ENCODE results near the gene CATSPERD. TPM values are rescaled to one million over a fixed set of nuclear protein-coding genes. Genes with fewer than 3 reads are reported as not detected.
A peak's percentile ranks its signal among the peaks of the same experiment; 100 is the strongest.

CATSPERD gene
- total RNA-seq (2012; rRNA removed), result not detected in 2 replicates

- Histone ChIP-seq H3K4me2 (ENCODE audit: low read length) (peak within 1 kb of the TSS; percentile 91), H3K9me3 (replicated peaks; ENCODE audit: low read length) (no peaks in the 10 kb centered on the region), H3K36me3 (ENCODE audit: insufficient read depth, low read length) (peaks cover 9% of the 10 kb centered on the region), H3K9ac (ENCODE audit: low read depth, low read length) (peak within 1 kb of the TSS; percentile 92), H3K4me3 (ENCODE audit: low read length) (peak within 1 kb of the TSS; percentile 84), H3K27me3 (ENCODE audit: control insufficient read depth, insufficient read depth, low read length) (no peaks in the 10 kb centered on the region), H3K4me1 (ENCODE audit: control insufficient read depth, insufficient read depth, low read length) (peaks cover 21% of the 10 kb centered on the region)
Measured at GRCh38 chr19:5719961-5720790, at the start of gene CATSPERD, which contains the start of gene LONP1. Gene CATSPERD, plus strand, starts transcription at chr19:5720637. Its CDS starts 101 bp downstream, at chr19:5720738. Gene LONP1, minus strand, starts transcription at chr19:5720146. Its CDS starts 14 bp downstream, at chr19:5720132.

GRCh38 chr19:5671600-5671999 is 48.8 kb upstream of the CATSPERD start:
- Histone ChIP-seq H3K36me3 (ENCODE audit: insufficient read depth, low read length) (peaks cover 38% of the 10 kb centered on the region), H3K27me3 (ENCODE audit: control insufficient read depth, insufficient read depth, low read length) (no peaks in the 10 kb centered on the region), H3K4me2 (ENCODE audit: low read length) (no peak overlapping the region), H3K9me3 (replicated peaks; ENCODE audit: low read length) (no peaks in the 10 kb centered on the region), H3K9ac (ENCODE audit: low read depth, low read length) (no peak overlapping the region), H3K4me3 (ENCODE audit: low read length) (no peak overlapping the region), H3K4me1 (ENCODE audit: control insufficient read depth, insufficient read depth, low read length) (peaks cover 3% of the 10 kb centered on the region)

- Histone ChIP-seq H3K9me3 (replicated peaks; ENCODE audit: low read length) (no peaks in the 10 kb centered on the region), H3K4me3 (ENCODE audit: low read length) (no peak overlapping the region), H3K36me3 (ENCODE audit: insufficient read depth, low read length) (peaks cover 28% of the 10 kb centered on the region), H3K4me1 (ENCODE audit: control insufficient read depth, insufficient read depth, low read length) (peaks cover 7% of the 10 kb centered on the region), H3K27me3 (ENCODE audit: control insufficient read depth, insufficient read depth, low read length) (no peaks in the 10 kb centered on the region), H3K9ac (ENCODE audit: low read depth, low read length) (no peak overlapping the region), H3K4me2 (ENCODE audit: low read length) (no peak overlapping the region)
Measured at GRCh38 chr19:5672708-5673459, 47.6 kb upstream of the CATSPERD start.

GRCh38 chr19:5673752-5674151 is 46.7 kb upstream of the CATSPERD start:
- no peaks in the 10 kb centered on the region for H3K9me3 ChIP-seq (replicated peaks; ENCODE audit: low read length)
- peaks cover 8% of the 10 kb centered on the region for H3K4me1 ChIP-seq (ENCODE audit: control insufficient read depth, insufficient read depth, low read length)
- no peaks in the 10 kb centered on the region for H3K27me3 ChIP-seq (ENCODE audit: control insufficient read depth, insufficient read depth, low read length)
- peaks cover 29% of the 10 kb centered on the region for H3K36me3 ChIP-seq (ENCODE audit: insufficient read depth, low read length)
- no peak overlapping the region for H3K9ac ChIP-seq (ENCODE audit: low read depth, low read length)
- H3K4me2 ChIP-seq (ENCODE audit: low read length), result no peak overlapping the region
- no peak overlapping the region for H3K4me3 ChIP-seq (ENCODE audit: low read length)

GRCh38 chr19:5674714-5675113 is 45.7 kb upstream of the CATSPERD start:
- peaks cover 16% of the 10 kb centered on the region for H3K4me1 ChIP-seq (ENCODE audit: control insufficient read depth, insufficient read depth, low read length)
- no peaks in the 10 kb centered on the region for H3K9me3 ChIP-seq (replicated peaks; ENCODE audit: low read length)
- H3K27me3 ChIP-seq (ENCODE audit: control insufficient read depth, insufficient read depth, low read length), result no peaks in the 10 kb centered on the region
- H3K4me2 ChIP-seq (ENCODE audit: low read length), result no peak overlapping the region
- H3K4me3 ChIP-seq (ENCODE audit: low read length), result no peak overlapping the region
- H3K9ac ChIP-seq (ENCODE audit: low read depth, low read length), result no peak overlapping the region
- H3K36me3 ChIP-seq (ENCODE audit: insufficient read depth, low read length), result peaks cover 19% of the 10 kb centered on the region

- H3K9ac ChIP-seq (ENCODE audit: low read depth, low read length), result no peak overlapping the region
- peaks cover 16% of the 10 kb centered on the region for H3K36me3 ChIP-seq (ENCODE audit: insufficient read depth, low read length)
- H3K27me3 ChIP-seq (ENCODE audit: control insufficient read depth, insufficient read depth, low read length), result no peaks in the 10 kb centered on the region
- H3K4me3 ChIP-seq (ENCODE audit: low read length), result no peak overlapping the region
- peaks cover 20% of the 10 kb centered on the region for H3K4me1 ChIP-seq (ENCODE audit: control insufficient read depth, insufficient read depth, low read length)
- H3K9me3 ChIP-seq (replicated peaks; ENCODE audit: low read length), result no peaks in the 10 kb centered on the region
- H3K4me2 ChIP-seq (ENCODE audit: low read length), result no peak overlapping the region
Measured at GRCh38 chr19:5676105-5676771, 44.2 kb upstream of the CATSPERD start.

- peaks cover 11% of the 10 kb centered on the region for H3K36me3 ChIP-seq (ENCODE audit: insufficient read depth, low read length)
- no peak overlapping the region for H3K4me2 ChIP-seq (ENCODE audit: low read length)
- H3K27me3 ChIP-seq (ENCODE audit: control insufficient read depth, insufficient read depth, low read length), result no peaks in the 10 kb centered on the region
- no peak overlapping the region for H3K4me3 ChIP-seq (ENCODE audit: low read length)
- no peaks in the 10 kb centered on the region for H3K9me3 ChIP-seq (replicated peaks; ENCODE audit: low read length)
- H3K9ac ChIP-seq (ENCODE audit: low read depth, low read length), result no peak overlapping the region
- peaks cover 20% of the 10 kb centered on the region for H3K4me1 ChIP-seq (ENCODE audit: control insufficient read depth, insufficient read depth, low read length)
Measured at GRCh38 chr19:5676772-5677105, 43.7 kb upstream of the CATSPERD start.

- H3K4me1 ChIP-seq (ENCODE audit: control insufficient read depth, insufficient read depth, low read length), result peaks cover 20% of the 10 kb centered on the region
- H3K36me3 ChIP-seq (ENCODE audit: insufficient read depth, low read length), result peaks cover 7% of the 10 kb centered on the region
- H3K4me2 ChIP-seq (ENCODE audit: low read length), result no peak overlapping the region
- no peaks in the 10 kb centered on the region for H3K27me3 ChIP-seq (ENCODE audit: control insufficient read depth, insufficient read depth, low read length)
- H3K9me3 ChIP-seq (replicated peaks; ENCODE audit: low read length), result no peaks in the 10 kb centered on the region
- no peak overlapping the region for H3K4me3 ChIP-seq (ENCODE audit: low read length)
- H3K9ac ChIP-seq (ENCODE audit: low read depth, low read length), result no peak overlapping the region
Measured at GRCh38 chr19:5677136-5677535, 43.3 kb upstream of the CATSPERD start.

- H3K9ac ChIP-seq (ENCODE audit: low read depth, low read length), result no peak overlapping the region
- peaks cover 7% of the 10 kb centered on the region for H3K36me3 ChIP-seq (ENCODE audit: insufficient read depth, low read length)
- no peak overlapping the region for H3K4me3 ChIP-seq (ENCODE audit: low read length)
Measured at GRCh38 chr19:5677580-5677979, 42.9 kb upstream of the CATSPERD start.

GRCh38 chr19:5678071-5678718 is 42.2 kb upstream of the CATSPERD start:
- H3K9me3 ChIP-seq (replicated peaks; ENCODE audit: low read length), result no peaks in the 10 kb centered on the region
- peaks cover 20% of the 10 kb centered on the region for H3K4me1 ChIP-seq (ENCODE audit: control insufficient read depth, insufficient read depth, low read length)
- H3K36me3 ChIP-seq (ENCODE audit: insufficient read depth, low read length), result peaks cover 7% of the 10 kb centered on the region
- no peak overlapping the region for H3K4me2 ChIP-seq (ENCODE audit: low read length)
- no peaks in the 10 kb centered on the region for H3K27me3 ChIP-seq (ENCODE audit: control insufficient read depth, insufficient read depth, low read length)
- no peak overlapping the region for H3K4me3 ChIP-seq (ENCODE audit: low read length)
- no peak overlapping the region for H3K9ac ChIP-seq (ENCODE audit: low read depth, low read length)

More at GRCh38 chr19:5677580-5677979, 42.9 kb upstream of the CATSPERD start:
- Histone ChIP-seq H3K4me2 (ENCODE audit: low read length) (no peak overlapping the region), H3K27me3 (ENCODE audit: control insufficient read depth, insufficient read depth, low read length) (no peaks in the 10 kb centered on the region), H3K9me3 (replicated peaks; ENCODE audit: low read length) (no peaks in the 10 kb centered on the region), H3K4me1 (ENCODE audit: control insufficient read depth, insufficient read depth, low read length) (peaks cover 20% of the 10 kb centered on the region)
